ENCODE data around the gene ERRFI1. TPM values are rescaled to one million over a fixed set of nuclear protein-coding genes. Genes with fewer than 3 reads are reported as not detected.
"Not testable (repeated sequence)": the region's sequence is repeated elsewhere in the genome, so short reads cannot be mapped to it uniquely, and the experiment has no call there.

The ERRFI1 gene, protein sequence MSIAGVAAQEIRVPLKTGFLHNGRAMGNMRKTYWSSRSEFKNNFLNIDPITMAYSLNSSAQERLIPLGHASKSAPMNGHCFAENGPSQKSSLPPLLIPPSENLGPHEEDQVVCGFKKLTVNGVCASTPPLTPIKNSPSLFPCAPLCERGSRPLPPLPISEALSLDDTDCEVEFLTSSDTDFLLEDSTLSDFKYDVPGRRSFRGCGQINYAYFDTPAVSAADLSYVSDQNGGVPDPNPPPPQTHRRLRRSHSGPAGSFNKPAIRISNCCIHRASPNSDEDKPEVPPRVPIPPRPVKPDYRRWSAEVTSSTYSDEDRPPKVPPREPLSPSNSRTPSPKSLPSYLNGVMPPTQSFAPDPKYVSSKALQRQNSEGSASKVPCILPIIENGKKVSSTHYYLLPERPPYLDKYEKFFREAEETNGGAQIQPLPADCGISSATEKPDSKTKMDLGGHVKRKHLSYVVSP
- 7.6 TPM for polyA plus RNA-seq (ENCODE audit: insufficient read length)

DNA sequence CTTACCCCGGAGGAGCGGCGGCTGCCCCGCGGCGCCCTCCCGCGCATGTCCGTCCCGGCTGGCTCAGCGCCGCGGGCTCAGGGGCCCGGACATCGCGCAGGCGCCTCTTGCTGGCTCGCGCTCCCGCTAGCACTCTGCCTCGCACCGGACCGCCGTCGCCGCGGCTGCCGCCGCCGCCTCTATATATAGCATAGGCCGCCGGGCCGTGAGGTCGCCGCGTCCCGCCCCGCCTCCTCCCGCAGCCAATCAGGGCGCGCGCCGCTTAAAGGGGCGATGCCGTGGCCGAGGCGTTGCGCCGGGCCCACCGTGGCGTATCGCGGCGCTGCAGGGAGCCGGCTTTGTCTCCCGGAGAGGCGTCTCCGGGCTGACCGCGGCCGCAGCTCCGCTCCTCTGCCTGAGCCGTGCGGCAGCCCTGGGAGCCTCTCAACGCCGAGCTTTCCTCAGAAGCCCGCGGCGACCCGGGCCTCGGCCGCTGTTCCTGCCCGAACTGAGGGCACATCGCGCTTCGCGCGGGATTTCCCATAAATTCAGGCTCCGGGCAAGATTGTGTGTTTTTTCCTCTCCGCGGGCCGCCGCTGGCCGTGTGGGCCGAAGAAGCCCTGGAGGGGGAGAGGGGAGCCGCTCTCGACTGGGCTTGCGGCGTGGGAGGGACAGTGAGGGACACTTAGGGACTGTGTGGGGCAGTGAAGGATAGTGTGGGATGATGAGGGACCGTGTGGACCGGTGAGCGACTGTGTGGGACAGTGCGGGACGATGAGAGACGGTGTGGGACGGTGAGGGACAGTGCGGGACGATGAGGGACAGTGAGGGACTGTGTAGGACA, at the start of gene ERRFI1:
TSS of gene ERRFI1 (minus strand) at position 157 of the 823 bp plus-strand sequence. CDS start 10,690 bp downstream, outside the sequence.
- peak; percentile 95 for DNase-seq

GRCh38 chr1:8075511-8076051, 49.5 kb upstream of the ERRFI1 start:
- DNase-seq, result no peak

DNA sequence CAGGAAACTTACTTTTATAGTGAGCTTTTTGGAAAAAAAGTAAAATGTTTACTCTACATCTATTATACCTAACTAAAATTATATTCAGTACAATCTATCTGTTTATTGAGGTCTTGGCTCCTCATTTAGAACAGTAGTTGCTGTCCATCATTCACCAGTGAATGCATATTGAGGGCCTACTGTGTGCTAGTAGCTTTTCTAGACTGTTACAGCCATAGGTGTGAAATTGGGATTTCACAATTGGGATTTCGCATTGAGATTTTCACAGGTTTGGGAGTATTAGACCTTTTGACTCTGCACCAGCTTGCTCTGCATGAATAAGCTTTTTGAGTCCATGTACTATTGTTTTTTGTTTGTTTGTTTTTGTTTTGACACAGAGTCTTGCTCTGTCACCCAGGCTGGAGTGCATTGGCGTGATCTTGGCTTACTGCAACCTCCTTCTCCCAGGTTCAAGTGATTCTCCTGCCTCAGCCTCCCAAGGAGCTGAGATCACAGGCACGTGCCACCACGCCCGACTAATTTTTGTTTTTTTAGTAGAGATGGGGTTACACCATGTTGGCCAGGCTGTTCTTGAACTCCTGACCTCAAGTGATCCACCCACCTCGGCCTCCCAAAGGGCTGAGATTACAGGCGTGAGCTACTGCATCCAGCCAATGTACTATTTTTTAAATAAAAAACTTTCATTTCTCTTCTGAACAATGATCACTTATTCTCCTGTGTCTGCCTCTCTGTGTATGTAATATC, 47.2 kb upstream of the ERRFI1 start:
- no peak for DNase-seq

GRCh38 chr1:8070381-8070811, 44.3 kb upstream of the ERRFI1 start:
- no peak for DNase-seq

GRCh38 chr1:8069614-8070320, 43.7 kb upstream of the ERRFI1 start:
- DNase-seq, result not testable (repeated sequence)

- no peak for DNase-seq
Observed at GRCh38 chr1:8065369-8065768, 39.3 kb upstream of the ERRFI1 start.

GRCh38 chr1:8063298-8064036, 37.4 kb upstream of the ERRFI1 start:
- DNase-seq, result no peak

DNA sequence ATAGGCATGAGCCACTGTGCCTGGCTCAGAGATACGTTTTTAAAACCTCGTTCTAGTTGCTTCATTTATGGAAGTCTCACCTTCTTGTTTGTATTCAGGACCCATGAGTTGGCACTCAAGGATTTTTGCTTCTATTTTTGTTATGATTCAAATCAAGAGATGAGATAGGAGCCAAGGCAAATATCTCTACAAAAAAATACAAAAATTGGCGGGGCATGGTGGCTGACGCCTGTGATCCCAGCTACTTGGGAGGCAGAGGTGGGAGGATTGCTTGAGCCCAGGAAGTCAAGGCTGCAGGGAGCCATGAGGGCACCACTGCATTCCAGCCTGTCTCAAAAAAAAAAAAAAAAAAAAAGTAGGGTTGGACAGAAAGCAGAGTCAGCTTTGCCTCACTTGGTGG, 36.8 kb upstream of the ERRFI1 start:
- no peak for DNase-seq

- DNase-seq, result no peak
Observed at GRCh38 chr1:8061673-8062386, 35.7 kb upstream of the ERRFI1 start.

- DNase-seq, result no peak
Observed at GRCh38 chr1:8061210-8061609, 35.1 kb upstream of the ERRFI1 start.

GRCh38 chr1:8059161-8059622, 33.1 kb upstream of the ERRFI1 start:
- DNase-seq, result no peak

DNA sequence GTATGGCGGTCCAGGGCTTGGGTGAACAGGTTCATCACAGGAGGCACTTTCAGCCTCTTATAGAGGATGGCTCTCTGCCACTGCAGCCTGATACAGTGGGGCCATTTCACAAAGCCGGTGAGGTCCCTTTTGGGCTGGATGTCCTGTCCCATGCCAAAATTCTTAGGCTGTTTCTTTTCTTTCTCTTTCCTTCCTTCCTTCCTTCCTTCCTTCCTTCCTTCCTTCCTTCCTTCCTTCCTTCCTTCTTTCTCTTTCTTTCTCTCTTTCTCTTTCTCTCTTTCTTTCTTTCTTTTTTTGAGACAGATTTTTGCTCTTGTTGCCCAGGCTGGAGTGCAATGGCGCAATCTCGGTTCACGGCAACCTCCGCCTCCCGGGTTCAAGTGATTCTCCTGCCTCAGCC, 31.7 kb upstream of the ERRFI1 start:
- DNase-seq, result not testable (repeated sequence)

GRCh38 chr1:8055973-8056372, 29.9 kb upstream of the ERRFI1 start:
- DNase-seq, result no peak

DNA sequence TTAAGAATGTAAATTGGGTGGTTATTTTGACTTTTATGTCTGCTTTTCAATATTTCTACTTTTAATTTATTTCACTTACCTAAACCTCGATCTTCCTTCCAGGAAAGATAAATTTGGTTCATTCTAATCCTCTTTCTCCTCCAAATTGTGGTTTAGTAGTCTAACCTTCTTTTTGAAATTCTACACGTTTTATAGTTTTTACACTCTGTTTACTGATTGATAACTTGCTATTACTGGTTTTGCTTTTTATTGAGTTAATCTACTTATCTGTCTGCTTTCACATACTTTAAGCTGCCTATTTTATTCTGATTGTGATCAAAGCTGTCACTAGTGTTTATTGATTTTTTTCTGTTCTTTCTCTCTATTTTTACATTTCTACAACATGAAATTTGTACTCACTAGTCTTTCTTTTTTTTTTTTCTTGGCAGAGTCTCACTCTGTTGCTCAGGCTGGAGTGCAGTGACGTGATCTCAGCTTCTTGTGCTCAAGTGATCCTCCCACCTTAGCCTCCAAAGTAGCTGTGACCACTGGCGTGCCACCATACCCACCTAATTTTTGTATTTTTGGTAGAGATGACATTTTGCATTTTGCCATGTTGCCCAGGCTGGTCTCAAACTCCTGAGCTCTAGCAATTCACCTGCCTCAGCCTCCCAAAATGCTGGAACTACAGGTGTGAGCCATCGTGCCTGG, 27.9 kb upstream of the ERRFI1 start:
- DNase-seq, result no peak

DNA sequence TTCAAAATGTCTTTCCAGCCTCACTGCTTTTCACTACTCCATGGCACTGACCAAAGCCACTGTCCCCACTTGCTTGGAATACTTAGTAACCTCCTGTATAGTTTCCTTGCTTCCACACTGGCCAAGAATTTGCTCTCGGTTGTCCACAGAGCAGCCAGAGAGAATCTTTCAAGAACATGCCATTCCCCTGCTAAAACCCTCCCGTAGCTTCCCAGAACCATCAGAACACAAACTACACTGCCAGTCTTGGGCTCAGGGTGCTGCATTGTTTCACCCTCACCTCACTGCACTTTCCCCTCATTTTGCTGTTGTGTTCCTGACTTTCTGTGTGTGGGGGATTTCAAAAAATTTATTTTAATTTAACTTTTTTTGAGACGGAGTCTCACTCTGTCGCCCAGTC, 25.5 kb upstream of the ERRFI1 start:
- no peak for DNase-seq

DNA sequence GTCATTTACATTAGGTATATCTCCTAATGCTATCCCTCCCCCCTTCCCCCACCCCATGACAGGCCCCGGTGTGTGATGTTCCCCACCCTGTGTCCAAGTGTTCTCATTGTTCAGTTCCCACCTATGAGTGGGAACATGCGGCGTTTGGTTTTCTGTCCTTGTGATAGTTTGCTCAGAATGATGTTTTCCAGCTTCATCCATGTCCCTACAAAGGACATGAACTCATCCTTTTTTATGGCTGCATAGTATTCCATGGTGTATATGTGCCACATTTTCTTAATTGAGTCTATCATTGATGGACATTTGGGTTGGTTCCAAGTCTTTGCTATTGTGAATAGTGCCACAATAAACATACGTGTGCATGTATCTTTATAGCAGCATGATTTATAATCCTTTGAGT, 23.1 kb upstream of the ERRFI1 start:
- DNase-seq, result not testable (repeated sequence)

- DNase-seq, result no peak
Observed at GRCh38 chr1:8047686-8048445, 21.8 kb upstream of the ERRFI1 start.

GRCh38 chr1:8047112-8047511, 21.0 kb upstream of the ERRFI1 start:
- no peak for DNase-seq

DNA sequence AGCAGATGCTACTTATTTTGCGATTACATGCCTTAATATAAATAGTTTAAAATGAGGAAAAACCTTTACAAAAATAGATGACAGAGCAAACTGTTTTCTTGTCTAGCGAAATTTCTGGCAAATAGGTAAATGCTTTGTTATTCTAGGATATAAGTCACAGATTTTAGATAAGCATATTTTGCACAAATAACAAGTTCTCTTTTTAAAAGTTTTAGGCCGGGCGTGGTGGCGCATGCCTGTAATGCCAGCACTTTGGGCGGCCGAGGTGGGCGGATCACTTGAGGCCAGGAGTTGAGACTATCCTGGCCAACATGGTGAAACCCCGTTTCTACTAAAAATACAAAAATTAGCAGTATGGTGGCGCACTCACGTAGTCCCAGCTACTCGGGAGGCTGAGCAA, 20.3 kb upstream of the ERRFI1 start:
- no peak for DNase-seq
